Osteoblast (primary cell): ENCODE measurements around the gene MIEF1. TPM values are rescaled to one million over a fixed set of nuclear protein-coding genes. Genes with fewer than 3 reads are reported as not detected.

Experiments
- DNase-seq: peaks from one replicate; pipeline ENCODE4 v3.0.0; 2011; ENCODE audit warnings: low spot score, mixed read lengths; ENCODE audit not compliant: insufficient read length; ENCODE audit errors: missing footprints
- H2AFZ ChIP-seq: 2 replicates; pipeline ENCODE4 v1.6.0; 2011; ENCODE audit warnings: mild to moderate bottlenecking, low read length
- H3K27ac ChIP-seq: 2 replicates; pipeline ENCODE4 v1.5.1; 2011; ENCODE audit warnings: mild to moderate bottlenecking, low read depth, low read length, moderate library complexity
- H3K27me3 ChIP-seq: 2 replicates; pipeline ENCODE4 v1.6.0; 2012; ENCODE audit warnings: mild to moderate bottlenecking, control low read depth, inconsistent platforms, low read length, moderate library complexity; ENCODE audit not compliant: insufficient read depth
- H3K36me3 ChIP-seq: 2 replicates; pipeline ENCODE4 v1.5.1; 2011; ENCODE audit warnings: mild to moderate bottlenecking, low read length, control low read depth, moderate library complexity; ENCODE audit not compliant: insufficient read depth
- H3K4me1 ChIP-seq: 2 replicates; pipeline ENCODE4 v1.5.1; 2011; ENCODE audit warnings: mild to moderate bottlenecking, low read length, control low read depth, moderate library complexity; ENCODE audit not compliant: insufficient read depth
- H3K4me2 ChIP-seq: 2 replicates; pipeline ENCODE4 v1.6.0; 2011; ENCODE audit warnings: mild to moderate bottlenecking, low read length; ENCODE audit not compliant: insufficient read depth
- H3K4me3 ChIP-seq: fragments of 200-600 bp; sonication (generic); 3 replicates; pipeline ENCODE4 v1.5.1; 2012; ENCODE audit warnings: mild to moderate bottlenecking, low read length, inconsistent platforms; ENCODE audit not compliant: insufficient read depth
- H3K79me2 ChIP-seq: 2 replicates; pipeline ENCODE4 v1.6.0; 2012; ENCODE audit warnings: mild to moderate bottlenecking, low read length, control low read depth, inconsistent platforms; ENCODE audit not compliant: insufficient read depth
- H3K9me3 ChIP-seq: 2 replicates; pipeline ENCODE4 v1.5.1; 2011; ENCODE audit warnings: low read depth, low read length, control low read depth
- H4K20me1 ChIP-seq: 2 replicates; pipeline ENCODE4 v1.6.0; 2012; ENCODE audit warnings: mild to moderate bottlenecking, low read length, control low read depth; ENCODE audit not compliant: insufficient read depth
- total RNA-seq: library from RNA; depleted of rRNA; stranded (reverse); fragments of >200 nt; gene quantifications from 2 replicates; pipeline ENCODE4 v1.2.3, GENCODE V29; 2012
- TF ChIP-seq, protein P1 (sequence below): IDR thresholded peaks from 2 replicates; pipeline ENCODE4 v1.5.1; 2011; ENCODE audit warnings: mild to moderate bottlenecking, low read depth, low read length, moderate library complexity; ENCODE audit errors: extremely low read depth

The MIEF1 gene
- total RNA-seq, 1 donor: 23.5 TPM

DNA sequence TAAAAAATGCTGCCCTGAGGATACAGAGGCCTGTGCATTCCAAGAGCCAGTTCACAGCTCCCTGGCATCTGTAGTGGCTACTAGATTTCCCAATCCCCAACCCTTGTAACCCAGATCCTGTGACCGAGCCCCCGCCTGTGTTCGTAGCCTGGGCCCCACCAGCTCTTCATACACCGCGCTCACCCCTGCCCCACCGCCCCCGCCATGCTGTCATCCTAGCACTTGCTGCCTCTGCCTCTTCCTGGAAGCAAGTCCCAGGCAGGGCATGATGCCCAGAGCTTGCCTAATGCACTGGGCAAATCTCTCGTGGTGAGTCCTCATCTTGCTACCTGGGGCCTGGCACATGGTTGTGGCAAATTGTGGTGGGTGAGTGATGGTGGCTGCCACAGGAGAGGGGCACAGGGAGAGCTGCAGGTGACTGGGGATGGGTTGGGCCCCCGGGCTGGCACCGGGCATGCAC, 38.1 kb upstream of the MIEF1 start:
- H3K27me3 ChIP-seq: peaks cover 5% of the 10 kb centered on the region
- no peak overlapping the region for H2AFZ ChIP-seq
- H3K79me2 ChIP-seq: no peaks in the 10 kb centered on the region
- TF ChIP-seq, protein P1, sequence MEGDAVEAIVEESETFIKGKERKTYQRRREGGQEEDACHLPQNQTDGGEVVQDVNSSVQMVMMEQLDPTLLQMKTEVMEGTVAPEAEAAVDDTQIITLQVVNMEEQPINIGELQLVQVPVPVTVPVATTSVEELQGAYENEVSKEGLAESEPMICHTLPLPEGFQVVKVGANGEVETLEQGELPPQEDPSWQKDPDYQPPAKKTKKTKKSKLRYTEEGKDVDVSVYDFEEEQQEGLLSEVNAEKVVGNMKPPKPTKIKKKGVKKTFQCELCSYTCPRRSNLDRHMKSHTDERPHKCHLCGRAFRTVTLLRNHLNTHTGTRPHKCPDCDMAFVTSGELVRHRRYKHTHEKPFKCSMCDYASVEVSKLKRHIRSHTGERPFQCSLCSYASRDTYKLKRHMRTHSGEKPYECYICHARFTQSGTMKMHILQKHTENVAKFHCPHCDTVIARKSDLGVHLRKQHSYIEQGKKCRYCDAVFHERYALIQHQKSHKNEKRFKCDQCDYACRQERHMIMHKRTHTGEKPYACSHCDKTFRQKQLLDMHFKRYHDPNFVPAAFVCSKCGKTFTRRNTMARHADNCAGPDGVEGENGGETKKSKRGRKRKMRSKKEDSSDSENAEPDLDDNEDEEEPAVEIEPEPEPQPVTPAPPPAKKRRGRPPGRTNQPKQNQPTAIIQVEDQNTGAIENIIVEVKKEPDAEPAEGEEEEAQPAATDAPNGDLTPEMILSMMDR: no peak
- no peaks in the 10 kb centered on the region for H3K4me1 ChIP-seq
- no peaks in the 10 kb centered on the region for H3K9me3 ChIP-seq
- H3K36me3 ChIP-seq: no peaks in the 10 kb centered on the region
- no peak overlapping the region for H3K4me2 ChIP-seq
- no peaks in the 10 kb centered on the region for H4K20me1 ChIP-seq
- DNase-seq: peak; percentile 94
- H3K27ac ChIP-seq: no peak overlapping the region
- no peak overlapping the region for H3K4me3 ChIP-seq

DNA sequence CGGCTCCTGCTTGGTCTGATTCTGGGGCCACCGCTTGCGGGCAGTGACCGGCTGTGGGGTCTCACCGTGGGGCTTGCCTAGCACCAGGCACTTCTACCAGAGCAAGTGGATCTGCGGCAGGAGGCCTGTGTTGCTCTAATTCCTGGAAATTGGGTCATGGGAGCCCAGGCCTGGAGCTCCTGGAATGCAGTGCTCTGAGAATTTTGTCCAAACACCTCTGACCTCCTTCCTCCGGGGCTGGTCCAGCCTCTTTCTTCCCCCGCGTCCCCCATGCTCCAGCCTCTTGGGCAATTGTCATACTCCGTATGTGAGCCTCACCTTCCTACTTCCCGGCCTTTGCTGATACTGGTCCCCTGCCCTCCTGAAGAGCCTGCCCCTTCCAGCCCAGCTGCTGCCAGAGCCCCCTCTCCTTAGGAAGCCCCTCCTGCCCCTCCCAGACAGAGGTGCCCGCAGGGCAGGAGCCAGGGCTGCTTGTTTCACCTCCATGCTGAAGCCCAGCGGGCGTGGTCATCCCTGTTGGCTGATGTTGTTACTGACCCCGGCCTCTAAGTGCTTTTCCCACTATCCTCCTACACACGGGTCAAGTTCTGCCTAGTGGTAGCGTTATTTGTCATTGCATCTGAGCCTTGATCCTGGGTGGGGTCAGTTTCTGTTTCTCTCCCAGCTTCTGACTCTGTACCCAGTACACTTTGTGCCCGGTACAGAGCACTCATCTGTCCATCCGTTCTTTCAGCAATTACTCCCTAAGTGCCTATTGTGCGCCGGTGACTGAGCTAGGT, 35.7 kb upstream of the MIEF1 start:
- Histone ChIP-seq H2AFZ (no peak overlapping the region), H3K36me3 (no peaks in the 10 kb centered on the region), H4K20me1 (no peaks in the 10 kb centered on the region), H3K27me3 (no peaks in the 10 kb centered on the region), H3K4me2 (no peak overlapping the region), H3K9me3 (no peaks in the 10 kb centered on the region), H3K4me1 (no peaks in the 10 kb centered on the region), H3K27ac (no peak overlapping the region), H3K4me3 (no peak overlapping the region), H3K79me2 (no peaks in the 10 kb centered on the region)
- TF ChIP-seq, protein P1: no peak
- no peak for DNase-seq

DNA sequence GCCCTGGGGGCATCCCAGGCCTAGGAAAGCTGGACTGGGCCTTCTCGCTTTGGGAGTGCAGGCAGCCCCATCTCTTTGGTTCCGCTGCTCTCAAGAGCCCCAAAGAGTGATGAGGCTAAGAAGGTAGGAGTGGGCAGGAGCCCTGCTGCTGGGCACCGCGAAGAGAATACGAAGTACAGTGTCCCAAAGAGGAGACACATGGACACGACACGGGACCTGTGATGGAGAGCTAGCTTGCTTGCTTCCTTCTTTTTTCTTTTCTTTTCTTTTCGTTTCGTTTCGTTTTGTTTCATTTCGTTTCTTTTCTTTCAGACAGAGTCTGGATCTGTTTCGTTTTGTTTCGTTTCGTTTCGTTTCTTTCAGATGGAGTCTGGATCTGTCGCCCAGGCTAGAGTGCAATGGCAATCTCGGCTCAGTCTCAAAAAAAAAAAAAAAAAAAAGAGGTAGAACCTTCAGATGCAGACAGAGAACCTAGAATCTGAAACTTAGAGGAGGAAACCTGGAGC, 34.6 kb upstream of the MIEF1 start:
- Histone ChIP-seq H3K27ac (no peak overlapping the region), H4K20me1 (no peaks in the 10 kb centered on the region)

More for the DNA sequence above, 34.6 kb upstream of the MIEF1 start:
- H3K4me2 ChIP-seq: no peak overlapping the region
- TF ChIP-seq, protein P1: no peak
- no peaks in the 10 kb centered on the region for H3K36me3 ChIP-seq
- no peak overlapping the region for H2AFZ ChIP-seq
- H3K79me2 ChIP-seq: no peaks in the 10 kb centered on the region
- H3K9me3 ChIP-seq: no peaks in the 10 kb centered on the region
- no peak for DNase-seq
- no peak overlapping the region for H3K4me3 ChIP-seq
- no peaks in the 10 kb centered on the region for H3K27me3 ChIP-seq
- H3K4me1 ChIP-seq: peaks cover 5% of the 10 kb centered on the region
